Measurements from ENCODE around the gene PTPRF. TPM values are rescaled to one million over a fixed set of nuclear protein-coding genes. Genes with fewer than 3 reads are reported as not detected.

Gene PTPRF
- total RNA-seq, 5 donors from 2014 or later (not counting 1 experiment from before 2014, with no cell fraction given) = 0.07 to 2.6 (median 1.9) TPM

DNA sequence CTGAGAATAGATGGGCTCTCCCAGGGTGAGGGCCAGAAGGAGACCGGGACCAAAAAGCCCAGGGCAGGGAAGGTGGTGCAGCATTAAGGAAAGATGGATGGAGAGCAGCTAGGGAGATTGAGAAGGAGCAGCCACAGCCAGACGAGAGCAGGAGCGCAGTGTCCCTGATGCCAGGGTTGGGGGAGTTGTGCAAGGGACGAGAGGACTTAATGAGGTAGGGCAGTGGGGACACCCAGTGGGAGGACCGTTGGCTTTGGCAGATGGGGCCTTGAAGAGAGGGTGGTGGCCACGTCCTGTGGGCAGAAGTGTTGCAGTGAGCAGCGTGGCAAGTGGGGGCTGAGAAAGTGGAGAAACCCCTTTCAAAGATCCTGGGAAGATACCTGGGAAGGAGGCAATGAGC, 81.3 kb downstream of the PTPRF start:
- Mint-ChIP-seq H3K4me1 (no peaks in the 10 kb centered on the region), H3K27me3 (peaks cover 5 to 12% of the 10 kb centered on the region in 2 donors), H3K4me3 (no peak overlapping the region), H3K27ac (no peak overlapping the region), H3K36me3 (no peaks in the 10 kb centered on the region), H3K9me3 (no peaks in the 10 kb centered on the region)
- WGBS (ENCODE audit: insufficient coverage) = 69% methylated on average over 6 of the region's 7 CpGs
- H3K27ac ChIP-seq (ENCODE audit: low read length) = no peak overlapping the region
- POLR2A ChIA-PET = no interaction called here
- no peaks in the 10 kb centered on the region for H3K36me3 ChIP-seq (ENCODE audit: control insufficient read depth in 2 of 2, extremely low read depth in 1 of 2, insufficient read depth in 1 of 2, low read length in 1 of 2)
- H3K4me3 ChIP-seq (ENCODE audit: control insufficient read depth in 1 of 2, extremely low read depth in 1 of 2, low read length in 1 of 2) = no peak overlapping the region
- ATAC-seq (replicated peaks in 1 of 4) = no peak
- no peaks in the 10 kb centered on the region for H3K4me1 ChIP-seq (ENCODE audit: control insufficient read depth in 1 of 2, extremely low read depth in 1 of 2, insufficient read depth in 2 of 2, low read length in 2 of 2)
- CTCF ChIA-PET = no interaction called here
- H3K27me3 ChIP-seq (replicated peaks in 1 of 2; ENCODE audit: control insufficient read depth in 2 of 2, extremely low read depth in 1 of 2, insufficient read depth in 2 of 2, low read length in 1 of 2) = peaks cover 0 to 10% of the 10 kb centered on the region in 2 experiments
- DNase-seq = no peak
- H3K9me3 ChIP-seq = no peaks in the 10 kb centered on the region

DNA sequence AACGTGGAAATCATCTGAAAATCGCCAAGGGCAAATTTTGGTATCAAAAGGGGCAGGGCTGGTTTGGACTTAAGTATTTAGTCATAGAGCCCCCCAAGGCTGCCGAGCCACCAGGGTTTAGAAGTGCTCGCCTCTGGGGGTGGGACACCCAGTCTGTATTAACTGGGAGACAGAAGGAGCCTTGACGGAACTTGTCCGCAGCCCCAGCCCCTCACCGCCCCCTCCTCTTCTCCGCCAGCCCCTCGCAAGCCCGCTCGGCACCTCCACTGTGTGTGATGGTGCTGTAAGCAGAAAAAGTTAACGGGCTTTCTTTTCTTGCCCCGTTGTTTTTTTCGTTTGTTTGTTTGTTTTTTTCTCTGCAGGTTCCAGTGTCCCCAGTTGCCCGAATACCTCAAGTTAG, 81.7 kb downstream of the PTPRF start:
- no peaks in the 10 kb centered on the region for H3K36me3 Mint-ChIP-seq
- no peaks in the 10 kb centered on the region for H3K36me3 ChIP-seq (ENCODE audit: control insufficient read depth in 2 of 2, extremely low read depth in 1 of 2, insufficient read depth in 1 of 2, low read length in 1 of 2)

DNA sequence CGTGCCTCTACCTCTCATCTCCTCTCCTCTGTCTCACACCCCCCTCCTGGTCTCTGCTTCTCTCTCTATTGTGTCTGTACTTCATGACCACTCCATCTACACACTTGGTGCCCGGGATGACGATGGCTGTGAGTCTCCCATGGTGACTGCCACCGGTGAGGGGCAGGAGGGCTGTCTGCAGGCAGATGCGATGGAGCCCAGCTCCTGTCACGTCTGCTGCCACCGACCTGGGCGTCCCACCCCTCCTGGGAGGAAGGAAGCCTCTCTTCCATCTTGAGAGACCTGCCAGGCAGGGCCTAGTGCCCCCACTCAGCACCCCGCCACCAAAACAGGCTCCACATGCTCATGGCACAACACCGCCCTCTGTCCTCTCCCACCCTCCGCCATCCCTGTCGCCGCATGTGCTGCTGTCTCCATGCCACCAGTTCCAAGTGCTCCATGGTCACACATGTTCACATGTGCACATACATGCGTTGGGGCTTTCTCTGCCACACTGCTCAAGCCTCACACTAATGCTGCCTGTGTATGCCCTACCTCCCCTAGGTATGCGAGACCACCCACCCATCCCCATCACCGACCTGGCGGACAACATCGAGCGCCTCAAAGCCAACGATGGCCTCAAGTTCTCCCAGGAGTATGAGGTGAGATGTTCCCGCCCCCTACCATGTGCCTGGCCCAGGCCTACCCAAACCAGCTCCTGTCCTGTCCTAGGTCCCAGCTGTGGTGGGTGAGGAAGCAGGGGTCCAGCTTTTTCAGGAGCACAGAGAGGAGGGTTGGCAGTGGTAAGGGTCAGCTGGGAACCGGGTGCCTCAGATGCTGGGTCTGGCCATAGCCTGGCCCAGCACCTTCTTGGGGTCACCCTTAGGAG, 82.6 kb downstream of the PTPRF start:
- Mint-ChIP-seq H3K36me3 (no peaks in the 10 kb centered on the region), H3K27me3 (peaks cover 5 to 12% of the 10 kb centered on the region in 2 donors), H3K9me3 (no peaks in the 10 kb centered on the region), H3K4me3 (no peak overlapping the region), H3K27ac (no peak overlapping the region), H3K4me1 (no peaks in the 10 kb centered on the region)
- ChIA-PET CTCF (no interaction called here), POLR2A (no interaction called here)
- no peaks in the 10 kb centered on the region for H3K4me1 ChIP-seq (ENCODE audit: control insufficient read depth in 1 of 2, extremely low read depth in 1 of 2, insufficient read depth in 2 of 2, low read length in 2 of 2)
- no peaks in the 10 kb centered on the region for H3K9me3 ChIP-seq
- DNase-seq (no peak), ATAC-seq (replicated peaks in 1 of 4) (no peak)
- no peaks in the 10 kb centered on the region for H3K36me3 ChIP-seq (ENCODE audit: control insufficient read depth in 2 of 2, extremely low read depth in 1 of 2, insufficient read depth in 1 of 2, low read length in 1 of 2)
- H3K27ac ChIP-seq (ENCODE audit: low read length) = no peak overlapping the region
- H3K4me3 ChIP-seq (ENCODE audit: control insufficient read depth in 1 of 2, extremely low read depth in 1 of 2, low read length in 1 of 2) = no peak overlapping the region
- H3K27me3 ChIP-seq (replicated peaks in 1 of 2; ENCODE audit: control insufficient read depth in 2 of 2, extremely low read depth in 1 of 2, insufficient read depth in 2 of 2, low read length in 1 of 2) = peaks cover 0 to 9% of the 10 kb centered on the region in 2 experiments
- 81% methylated on average over 15 of the region's 22 CpGs for WGBS (ENCODE audit: insufficient coverage)

More for the DNA sequence above, 81.7 kb downstream of the PTPRF start:
- Histone ChIP-seq H3K4me1 (ENCODE audit: control insufficient read depth in 1 of 2, extremely low read depth in 1 of 2, insufficient read depth in 2 of 2, low read length in 2 of 2) (no peaks in the 10 kb centered on the region), H3K4me3 (ENCODE audit: control insufficient read depth in 1 of 2, extremely low read depth in 1 of 2, low read length in 1 of 2) (no peak overlapping the region), H3K27ac (ENCODE audit: low read length) (no peak overlapping the region), H3K27me3 (replicated peaks in 1 of 2; ENCODE audit: control insufficient read depth in 2 of 2, extremely low read depth in 1 of 2, insufficient read depth in 2 of 2, low read length in 1 of 2) (peaks cover 0 to 9% of the 10 kb centered on the region in 2 experiments), H3K9me3 (no peaks in the 10 kb centered on the region)
- ChIA-PET CTCF (no interaction called here), POLR2A (no interaction called here)
- H3K4me1 Mint-ChIP-seq = no peaks in the 10 kb centered on the region
- DNase-seq (no peak), ATAC-seq (replicated peaks in 1 of 4) (no peak)
- 80% methylated on average over 5 of the region's 15 CpGs for WGBS (ENCODE audit: insufficient coverage)
- no peak overlapping the region for H3K27ac Mint-ChIP-seq
- peaks cover 5 to 12% of the 10 kb centered on the region in 2 donors for H3K27me3 Mint-ChIP-seq
- H3K4me3 Mint-ChIP-seq = no peak overlapping the region
- no peaks in the 10 kb centered on the region for H3K9me3 Mint-ChIP-seq

DNA sequence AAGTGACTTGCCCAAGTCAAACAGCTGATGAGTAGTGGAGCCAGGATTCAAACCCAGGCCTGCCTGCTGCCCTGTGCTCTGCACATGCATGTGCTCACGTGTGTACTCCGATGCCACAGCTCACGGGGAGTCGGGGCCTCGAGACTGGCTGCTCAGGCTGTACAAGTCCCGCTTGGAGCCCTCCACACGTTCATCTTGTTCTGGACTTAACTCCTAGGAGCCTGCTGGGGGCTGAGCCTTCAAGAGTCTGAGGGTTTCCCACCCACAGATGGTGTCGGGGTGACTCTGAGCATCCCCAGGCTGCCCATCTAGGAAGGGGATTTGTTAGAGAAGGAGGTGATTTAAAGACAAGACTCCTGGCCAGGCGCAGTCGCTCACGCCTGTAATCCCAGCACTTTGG, 83.5 kb downstream of the PTPRF start:
- Mint-ChIP-seq H3K4me1 (no peaks in the 10 kb centered on the region), H3K27me3 (peaks cover 5 to 12% of the 10 kb centered on the region in 2 donors), H3K4me3 (no peak overlapping the region), H3K36me3 (no peaks in the 10 kb centered on the region), H3K9me3 (no peaks in the 10 kb centered on the region), H3K27ac (no peak overlapping the region)
- no peaks in the 10 kb centered on the region for H3K9me3 ChIP-seq
- WGBS (ENCODE audit: insufficient coverage) = 87% methylated on average over 8 of the region's 11 CpGs
- H3K36me3 ChIP-seq (ENCODE audit: control insufficient read depth in 2 of 2, extremely low read depth in 1 of 2, insufficient read depth in 1 of 2, low read length in 1 of 2) = no peaks in the 10 kb centered on the region
- POLR2A ChIA-PET = no interaction called here
- DNase-seq (no peak), ATAC-seq (replicated peaks in 1 of 4) (no peak)
- H3K27ac ChIP-seq (ENCODE audit: low read length) = no peak overlapping the region
- CTCF ChIA-PET = no interaction called here
- H3K27me3 ChIP-seq (replicated peaks in 1 of 2; ENCODE audit: control insufficient read depth in 2 of 2, extremely low read depth in 1 of 2, insufficient read depth in 2 of 2, low read length in 1 of 2) = peaks cover 0 to 12% of the 10 kb centered on the region in 2 experiments
- H3K4me1 ChIP-seq (ENCODE audit: control insufficient read depth in 1 of 2, extremely low read depth in 1 of 2, insufficient read depth in 2 of 2, low read length in 2 of 2) = no peaks in the 10 kb centered on the region
- no peak overlapping the region for H3K4me3 ChIP-seq (ENCODE audit: control insufficient read depth in 1 of 2, extremely low read depth in 1 of 2, low read length in 1 of 2)

DNA sequence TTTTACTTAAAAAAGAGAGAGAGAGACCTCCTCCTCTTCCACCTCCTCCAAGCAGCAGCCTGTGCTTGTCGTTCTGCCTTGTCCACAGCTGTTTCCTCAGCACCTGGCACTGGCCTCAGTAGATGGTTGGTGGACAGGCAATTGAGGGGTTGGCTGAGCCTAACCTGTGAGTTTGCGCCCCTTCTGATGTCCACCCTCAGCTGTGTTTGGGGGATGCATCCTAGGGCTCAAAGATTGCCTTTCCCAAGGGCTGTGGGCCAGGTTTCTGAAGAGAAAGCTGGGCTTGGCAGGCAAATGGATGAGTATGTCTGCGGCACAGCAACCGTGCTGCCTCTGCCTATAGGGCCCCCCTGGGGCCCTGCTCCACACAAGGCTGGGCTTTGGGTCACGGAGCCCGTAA, 84.2 kb downstream of the PTPRF start:
- no peaks in the 10 kb centered on the region for H3K9me3 Mint-ChIP-seq
- H3K27me3 ChIP-seq (replicated peaks in 1 of 2; ENCODE audit: control insufficient read depth in 2 of 2, extremely low read depth in 1 of 2, insufficient read depth in 2 of 2, low read length in 1 of 2) = peaks cover 0 to 12% of the 10 kb centered on the region in 2 experiments
- H3K4me3 ChIP-seq (ENCODE audit: control insufficient read depth in 1 of 2, extremely low read depth in 1 of 2, low read length in 1 of 2) = no peak overlapping the region
- H3K4me3 Mint-ChIP-seq = no peak overlapping the region
- ChIA-PET CTCF (no interaction called here), POLR2A (no interaction called here)
- no peak overlapping the region for H3K27ac ChIP-seq (ENCODE audit: low read length)
- no peaks in the 10 kb centered on the region for H3K36me3 Mint-ChIP-seq
- H3K36me3 ChIP-seq (ENCODE audit: control insufficient read depth in 2 of 2, extremely low read depth in 1 of 2, insufficient read depth in 1 of 2, low read length in 1 of 2) = no peaks in the 10 kb centered on the region
- no peaks in the 10 kb centered on the region for H3K9me3 ChIP-seq
- H3K4me1 Mint-ChIP-seq = no peaks in the 10 kb centered on the region
- no peaks in the 10 kb centered on the region for H3K4me1 ChIP-seq (ENCODE audit: control insufficient read depth in 1 of 2, extremely low read depth in 1 of 2, insufficient read depth in 2 of 2, low read length in 2 of 2)
- no peak for ATAC-seq (replicated peaks in 1 of 4)
- H3K27me3 Mint-ChIP-seq = peaks cover 5 to 9% of the 10 kb centered on the region in 2 donors
- no peak for DNase-seq
- H3K27ac Mint-ChIP-seq = no peak overlapping the region
- WGBS (ENCODE audit: insufficient coverage) = 92% methylated on average over 4 of the region's 6 CpGs

DNA sequence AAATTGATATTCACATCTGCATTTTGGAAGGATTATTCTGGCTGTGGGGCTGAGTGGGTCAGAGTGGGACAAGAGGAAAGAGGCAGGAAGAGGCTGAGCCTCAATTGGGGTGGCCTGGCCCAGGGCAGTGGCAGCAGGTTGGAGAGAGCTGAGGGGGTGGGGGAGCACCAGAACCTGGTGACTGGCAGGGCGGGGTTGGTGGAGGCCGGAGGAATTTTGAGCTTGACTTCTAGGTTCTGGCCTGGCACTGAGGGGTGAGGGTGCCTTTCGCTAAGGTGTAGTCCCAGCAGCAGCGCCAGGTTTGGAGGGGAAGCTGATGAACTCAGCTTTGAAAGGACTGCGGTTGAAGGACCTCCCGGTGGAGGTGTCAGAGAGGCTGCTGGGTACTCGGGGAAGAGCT, 85.7 kb downstream of the PTPRF start:
- POLR2A ChIA-PET = no interaction called here
- no peak overlapping the region for H3K4me3 Mint-ChIP-seq
- Histone ChIP-seq H3K4me3 (ENCODE audit: control insufficient read depth in 1 of 2, extremely low read depth in 1 of 2, low read length in 1 of 2) (no peak overlapping the region), H3K9me3 (no peaks in the 10 kb centered on the region), H3K4me1 (ENCODE audit: control insufficient read depth in 1 of 2, extremely low read depth in 1 of 2, insufficient read depth in 2 of 2, low read length in 2 of 2) (no peaks in the 10 kb centered on the region), H3K36me3 (ENCODE audit: control insufficient read depth in 2 of 2, extremely low read depth in 1 of 2, insufficient read depth in 1 of 2, low read length in 1 of 2) (no peaks in the 10 kb centered on the region), H3K27ac (ENCODE audit: low read length) (no peak overlapping the region), H3K27me3 (replicated peaks in 1 of 2; ENCODE audit: control insufficient read depth in 2 of 2, extremely low read depth in 1 of 2, insufficient read depth in 2 of 2, low read length in 1 of 2) (peaks cover 0 to 19% of the 10 kb centered on the region in 2 experiments)
- H3K36me3 Mint-ChIP-seq = no peaks in the 10 kb centered on the region
- H3K27ac Mint-ChIP-seq = no peak overlapping the region
- H3K27me3 Mint-ChIP-seq = peaks cover under 1 to 2% of the 10 kb centered on the region in 2 donors
- CTCF ChIA-PET = no interaction called here
- DNase-seq (no peak), ATAC-seq (replicated peaks in 1 of 4) (no peak)
- no peaks in the 10 kb centered on the region for H3K4me1 Mint-ChIP-seq
- no peaks in the 10 kb centered on the region for H3K9me3 Mint-ChIP-seq
- WGBS (ENCODE audit: insufficient coverage) = 93% methylated on average over 7 of the region's 7 CpGs

Data from T-cell (primary cell).